B cell (primary cell): Measurements from ENCODE around the gene KCNK2. TPM values are rescaled to one million over a fixed set of nuclear protein-coding genes. Genes with fewer than 3 reads are reported as not detected.

Experiments used
- ATAC-seq: fragments of 200-7000 bp; cut with Tn5 transposase; one replicate; pipeline ENCODE4 v1.10.0; 2021; ENCODE audit warnings: low read depth, mild to moderate bottlenecking, moderate number of reproducible peaks, moderate library complexity
- CTCF ChIA-PET: fragments of 350-600 bp; sonication (Branson Sonifier 250); formaldehyde crosslinking; loops from one replicate; lab custom pipeline; 2021; ENCODE audit warnings: antibody characterized with exemption, inconsistent platforms; lab: Charles Lee
- POLR2A ChIA-PET: fragments of 350-600 bp; sonication (Branson Sonifier 250); formaldehyde crosslinking; loops from one replicate; lab custom pipeline; 2021; ENCODE audit warnings: antibody characterized with exemption; lab: Charles Lee
- DNase-seq: peaks from one replicate; pipeline ENCODE4 v3.0.0; 2013
- H2AFZ ChIP-seq: 2 replicates; pipeline ENCODE4 v1.6.1; 2012; ENCODE audit warnings: mild to moderate bottlenecking, low read depth, low read length; ENCODE audit not compliant: insufficient read depth, poor library complexity, severe bottlenecking
- H3K27ac ChIP-seq, 2 donors: 1 replicate in 1 of 2; 2 replicates in 1 of 2; pipeline ENCODE4 v1.5.1; 2012 to 2013; ENCODE audit warnings: low read length in 2 of 2, mild to moderate bottlenecking in 2 of 2, moderate library complexity in 1 of 2
- H3K27me3 ChIP-seq, 4 experiments: fragments of 200-600 bp in 1 of 4; sonication (generic) in 1 of 4; replicated peaks in 1 of 4; 1 replicate in 2 of 4; 2 replicates in 2 of 4; pipeline versions ENCODE4 v1.6.1 to v1.7.0; 2013 to 2016; ENCODE audit warnings: low read length in 3 of 4, mild to moderate bottlenecking in 2 of 4, mixed read lengths in 1 of 4, moderate library complexity in 1 of 4; ENCODE audit not compliant: insufficient read depth in 4 of 4, control insufficient read depth in 3 of 4; ENCODE audit errors: control extremely low read depth in 1 of 4
- H3K36me3 ChIP-seq, 2 experiments: replicated peaks in 1 of 2; 1 replicate in 1 of 2; 2 replicates in 1 of 2; pipeline versions ENCODE4 v1.6.1 to v1.7.1; 2013; ENCODE audit warnings: low read length in 1 of 2; ENCODE audit not compliant: insufficient read depth in 2 of 2, control insufficient read depth in 1 of 2; ENCODE audit errors: control extremely low read depth in 1 of 2, extremely low read depth in 1 of 2
- H3K4me1 ChIP-seq, 2 donors: fragments of 200-600 bp in 1 of 2; sonication (generic) in 1 of 2; 1 replicate in 1 of 2; 2 replicates in 1 of 2; pipeline versions ENCODE4 v1.5.1 to v1.6.1; 2013 to 2017; ENCODE audit warnings: low read length in 2 of 2; ENCODE audit not compliant: control insufficient read depth in 2 of 2, insufficient read depth in 2 of 2
- H3K4me2 ChIP-seq: replicated peaks from 2 replicates; pipeline ENCODE3; 2012; ENCODE audit warnings: mild to moderate bottlenecking, low read depth, low read length; ENCODE audit not compliant: poor library complexity, severe bottlenecking
- H3K4me3 ChIP-seq, 5 experiments: fragments of 200-600 bp in 1 of 5; sonication (generic) in 1 of 5; 1 replicate in 3 of 5; 2 replicates in 2 of 5; pipeline versions ENCODE4 v1.5.1 to v1.7.0; 2011 to 2016; ENCODE audit warnings: low read length in 4 of 5, mild to moderate bottlenecking in 4 of 5, low read depth in 2 of 5, control low read depth in 1 of 5, moderate library complexity in 1 of 5; ENCODE audit not compliant: insufficient read depth in 1 of 5; ENCODE audit errors: control extremely low read depth in 1 of 5, extremely low read depth in 1 of 5
- H3K79me2 ChIP-seq: fragments of 200-600 bp; sonication (generic); one replicate; pipeline ENCODE4 v1.6.0; 2016; ENCODE audit warnings: low read length; ENCODE audit not compliant: control insufficient read depth, insufficient read depth
- H3K9ac ChIP-seq: fragments of 200-600 bp; sonication (generic); 2 replicates; pipeline ENCODE4 v1.6.1; 2017; ENCODE audit warnings: mild to moderate bottlenecking, low read length, moderate library complexity
- H3K9me3 ChIP-seq, 3 donors: one replicate each; pipeline versions ENCODE4 v1.6.1 to v1.7.1; 2013; ENCODE audit warnings: low read length in 2 of 3; ENCODE audit not compliant: control insufficient read depth in 2 of 3, insufficient read depth in 1 of 3; ENCODE audit errors: control extremely low read depth in 1 of 3
- H4K20me1 ChIP-seq: 2 replicates; pipeline ENCODE4 v1.6.0; 2012; ENCODE audit warnings: mild to moderate bottlenecking, low read length; ENCODE audit not compliant: insufficient read depth, control insufficient read depth, poor library complexity, severe bottlenecking
- H3K27ac Mint-ChIP-seq: one replicate; pipeline ENCODE4 v1.8.0; 2021; ENCODE audit warnings: mixed read lengths
- H3K27me3 Mint-ChIP-seq: one replicate; pipeline ENCODE4 v1.8.0; 2021; ENCODE audit warnings: mixed read lengths
- H3K4me1 Mint-ChIP-seq: one replicate; pipeline ENCODE4 v1.8.0; 2021; ENCODE audit warnings: mixed read lengths
- H3K4me3 Mint-ChIP-seq: one replicate; pipeline ENCODE4 v1.8.0; 2021; ENCODE audit warnings: mixed read lengths
- H3K9me3 Mint-ChIP-seq: one replicate; pipeline ENCODE4 v1.8.0; 2022; ENCODE audit warnings: mixed read lengths; ENCODE audit not compliant: insufficient read depth
- CTCF ChIP-seq: fragments of 200-600 bp; IDR thresholded peaks from one replicate; pipeline ENCODE4 v1.8.0; 2022; ENCODE audit warnings: antibody characterized with exemption, mild to moderate bottlenecking
- EZH2 ChIP-seq: IDR thresholded peaks from 2 replicates; pipeline ENCODE4 v1.6.1; 2012; ENCODE audit warnings: borderline replicate concordance, low read depth, mild to moderate bottlenecking, moderate library complexity, low read length; ENCODE audit not compliant: insufficient read depth, poor library complexity, severe bottlenecking
- WGBS: methylation state at CpG from one replicate; pipeline ENCODE4 v1.1.5; 2013; ENCODE audit warnings: missing lambda C conversion rate; ENCODE audit not compliant: insufficient coverage; 5-methylcytosine and 5-hydroxymethylcytosine counted together
- intact Hi-C: fragments of 100-400 bp; cut with micrococcal nuclease; formaldehyde crosslinking; loops from one replicate; pipeline ENCODE4 v1.10.0; 2022
- polyA plus RNA-seq: library from polyadenylated mRNA; depleted of rRNA; stranded (reverse); fragments of >200 nt; gene quantifications from 2 replicates; pipeline ENCODE4 v1.2.3, GENCODE V29; 2012
- total RNA-seq, 2 donors: library from RNA; stranded (reverse); fragments of 120-200 nt in 1 of 2; gene quantifications; 1 replicate in 1 of 2; 2 replicates in 1 of 2; pipeline versions ENCODE4 v1.2.3 to v1.2.4, GENCODE V29; 2013 to 2022

KCNK2 gene
- total and polyA plus RNA-seq, 2 donors (not counting 1 experiment from before 2014, with no cell fraction given): not detected

GRCh38 chr1:215215846-215216245 lies 133.3 kb downstream of the KCNK2 start:
- no peak overlapping the region for H3K4me3 Mint-ChIP-seq
- H3K9me3 Mint-ChIP-seq: no peaks in the 10 kb centered on the region

DNA sequence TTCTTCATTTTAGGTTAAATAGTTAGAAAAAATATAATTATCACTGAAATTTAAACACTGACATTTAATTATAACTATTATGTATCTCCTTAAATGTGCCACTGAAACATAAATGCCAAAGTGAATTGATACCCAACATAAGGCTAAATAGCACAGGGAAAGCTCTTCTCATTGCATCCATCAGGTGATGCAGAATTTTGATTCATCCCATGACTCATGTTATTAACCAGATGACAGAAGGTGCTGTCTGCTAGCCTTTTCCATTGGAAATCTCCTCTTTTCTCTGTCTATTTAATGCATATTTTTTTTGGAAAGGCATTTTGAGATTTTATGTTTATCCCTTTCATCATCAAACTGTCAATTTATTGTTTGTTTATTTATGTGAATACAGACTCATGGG lies 136.8 kb downstream of the KCNK2 start:
- Histone ChIP-seq H3K27ac (no peak overlapping the region), H3K27me3 (no peaks in the 10 kb centered on the region), H3K9me3 (no peaks in the 10 kb centered on the region), H2AFZ (no peak overlapping the region), H4K20me1 (no peaks in the 10 kb centered on the region), H3K79me2 (no peaks in the 10 kb centered on the region), H3K4me2 (no peak overlapping the region), H3K9ac (no peak overlapping the region), H3K4me3 (no peak overlapping the region), H3K4me1 (no peaks in the 10 kb centered on the region), H3K36me3 (no peaks in the 10 kb centered on the region)
- intact Hi-C loops: no loop called here
- ATAC-seq (no peak), DNase-seq (no peak)
- Mint-ChIP-seq H3K9me3 (no peaks in the 10 kb centered on the region), H3K27me3 (no peaks in the 10 kb centered on the region), H3K27ac (no peak overlapping the region), H3K4me3 (no peak overlapping the region), H3K4me1 (no peaks in the 10 kb centered on the region)
- TF ChIP-seq EZH2: no peak
- no peak for TF ChIP-seq CTCF
- POLR2A ChIA-PET: no interaction called here
- CTCF ChIA-PET: no interaction called here

More at GRCh38 chr1:215215846-215216245, 133.3 kb downstream of the KCNK2 start:
- Mint-ChIP-seq H3K27ac (no peak overlapping the region), H3K4me1 (no peaks in the 10 kb centered on the region), H3K27me3 (no peaks in the 10 kb centered on the region)
- Histone ChIP-seq H3K79me2 (no peaks in the 10 kb centered on the region), H3K4me2 (no peak overlapping the region), H3K9ac (no peak overlapping the region), H3K27ac (no peak overlapping the region), H4K20me1 (no peaks in the 10 kb centered on the region), H3K4me1 (no peaks in the 10 kb centered on the region), H3K4me3 (no peak overlapping the region), H3K9me3 (no peaks in the 10 kb centered on the region), H3K27me3 (no peaks in the 10 kb centered on the region), H2AFZ (no peak overlapping the region), H3K36me3 (no peaks in the 10 kb centered on the region)
- no peak for ATAC-seq
- no peak for DNase-seq
- ChIA-PET CTCF (no interaction called here), POLR2A (no interaction called here)
- WGBS: 80% methylated on average over 1 of the region's 1 CpG
- intact Hi-C loops: no loop called here
- no peak for TF ChIP-seq EZH2
- no peak for TF ChIP-seq CTCF
